Astrocyte of the spinal cord (primary cell): ENCODE results near the gene ZGPAT.

Experiments used
- DNase-seq: peaks from one replicate; pipeline ENCODE4 v3.0.0; 2011; ENCODE audit warnings: low read depth, low spot score
- H3K4me3 ChIP-seq: 2 replicates; pipeline ENCODE4 v1.5.1; 2011; ENCODE audit warnings: low read depth, mild to moderate bottlenecking, low read length, moderate library complexity
- in situ Hi-C: cut with HindIII; loops from 2 replicates; pipeline ENCODE4 v1.10.0; 2017; ENCODE audit warnings: low sequenced_read_pairs
- TF ChIP-seq, protein P1 (sequence below): IDR thresholded peaks from 2 replicates; pipeline ENCODE4 v1.5.1; 2012; ENCODE audit warnings: low read depth, mild to moderate bottlenecking, low read length, inconsistent platforms

ZGPAT gene

DNA sequence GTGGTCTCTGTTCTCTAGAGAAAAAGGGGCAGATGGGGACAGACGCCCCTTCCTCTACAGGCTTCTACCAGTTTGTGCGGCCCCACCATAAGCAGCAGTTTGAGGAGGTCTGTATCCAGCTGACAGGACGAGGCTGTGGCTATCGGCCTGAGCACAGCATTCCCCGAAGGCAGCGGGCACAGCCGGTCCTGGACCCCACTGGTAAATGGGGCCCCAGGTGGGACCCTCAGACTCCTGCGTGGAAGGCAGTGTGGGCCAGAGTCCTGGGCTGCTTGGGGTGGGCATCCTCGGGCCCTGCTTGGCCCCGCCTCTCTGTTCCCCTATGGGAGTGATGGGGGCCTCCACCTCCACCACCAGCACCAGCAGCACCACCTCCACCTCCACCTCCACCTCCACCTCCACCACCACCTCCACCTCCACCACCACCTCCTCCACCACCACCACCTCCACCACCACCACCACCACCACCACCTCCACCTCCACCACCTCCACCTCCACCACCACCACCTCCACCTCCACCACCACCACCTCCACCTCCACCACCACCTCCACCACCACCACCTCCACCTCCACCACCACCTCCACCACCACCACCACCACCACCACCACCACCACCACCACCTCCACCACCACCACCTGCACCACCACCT, 14.6 kb upstream of the ZGPAT start:
- DNase-seq: no peak
- H3K4me3 ChIP-seq: no peak overlapping the region
- in situ Hi-C loops: no loop called here
- TF ChIP-seq, protein P1, sequence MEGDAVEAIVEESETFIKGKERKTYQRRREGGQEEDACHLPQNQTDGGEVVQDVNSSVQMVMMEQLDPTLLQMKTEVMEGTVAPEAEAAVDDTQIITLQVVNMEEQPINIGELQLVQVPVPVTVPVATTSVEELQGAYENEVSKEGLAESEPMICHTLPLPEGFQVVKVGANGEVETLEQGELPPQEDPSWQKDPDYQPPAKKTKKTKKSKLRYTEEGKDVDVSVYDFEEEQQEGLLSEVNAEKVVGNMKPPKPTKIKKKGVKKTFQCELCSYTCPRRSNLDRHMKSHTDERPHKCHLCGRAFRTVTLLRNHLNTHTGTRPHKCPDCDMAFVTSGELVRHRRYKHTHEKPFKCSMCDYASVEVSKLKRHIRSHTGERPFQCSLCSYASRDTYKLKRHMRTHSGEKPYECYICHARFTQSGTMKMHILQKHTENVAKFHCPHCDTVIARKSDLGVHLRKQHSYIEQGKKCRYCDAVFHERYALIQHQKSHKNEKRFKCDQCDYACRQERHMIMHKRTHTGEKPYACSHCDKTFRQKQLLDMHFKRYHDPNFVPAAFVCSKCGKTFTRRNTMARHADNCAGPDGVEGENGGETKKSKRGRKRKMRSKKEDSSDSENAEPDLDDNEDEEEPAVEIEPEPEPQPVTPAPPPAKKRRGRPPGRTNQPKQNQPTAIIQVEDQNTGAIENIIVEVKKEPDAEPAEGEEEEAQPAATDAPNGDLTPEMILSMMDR: no peak

- in situ Hi-C loops: no loop called here
- TF ChIP-seq, protein P1: no peak
Observed at GRCh38 chr20:63693733-63694583, 13.9 kb upstream of the ZGPAT start.

DNA sequence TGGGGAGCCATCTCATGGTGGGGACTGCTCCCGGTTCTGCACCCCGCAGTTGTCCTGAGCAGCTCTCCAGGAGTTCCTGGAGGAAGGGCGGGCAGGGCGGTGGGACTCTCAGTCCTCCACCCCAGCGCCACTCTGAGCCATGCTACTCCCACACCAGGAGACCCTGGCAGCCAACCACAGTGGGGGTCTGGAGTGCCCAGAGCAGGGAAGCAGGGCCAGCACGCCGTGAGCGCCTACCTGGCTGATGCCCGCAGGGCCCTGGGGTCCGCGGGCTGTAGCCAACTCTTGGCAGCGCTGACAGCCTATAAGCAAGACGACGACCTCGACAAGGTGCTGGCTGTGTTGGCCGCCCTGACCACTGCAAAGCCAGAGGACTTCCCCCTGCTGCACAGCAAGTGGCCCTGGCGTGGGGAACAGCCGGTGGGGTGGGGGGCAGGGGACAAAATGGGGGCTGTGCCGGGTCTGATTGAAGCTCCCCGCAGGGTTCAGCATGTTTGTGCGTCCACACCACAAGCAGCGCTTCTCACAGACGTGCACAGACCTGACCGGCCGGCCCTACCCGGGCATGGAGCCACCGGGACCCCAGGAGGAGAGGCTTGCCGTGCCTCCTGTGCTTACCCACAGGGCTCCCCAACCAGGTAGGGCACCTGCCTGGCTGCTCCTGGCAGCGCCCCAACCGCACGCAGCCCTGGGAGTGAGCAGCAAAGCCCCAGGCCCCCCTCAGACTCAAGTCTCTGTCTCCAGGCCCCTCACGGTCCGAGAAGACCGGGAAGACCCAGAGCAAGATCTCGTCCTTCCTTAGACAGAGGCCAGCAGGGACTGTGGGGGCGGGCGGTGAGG, 13.0 kb upstream of the ZGPAT start:
- in situ Hi-C loops: no loop called here
- TF ChIP-seq, protein P1: no peak

More at GRCh38 chr20:63693733-63694583, 13.9 kb upstream of the ZGPAT start:
- H3K4me3 ChIP-seq: no peak overlapping the region
- no peak for DNase-seq

GRCh38 chr20:63695424-63696305, 12.2 kb upstream of the ZGPAT start:
- TF ChIP-seq, protein P1: no peak
- in situ Hi-C loops: no loop called here
- no peak for DNase-seq
- H3K4me3 ChIP-seq: no peak overlapping the region

More for the DNA sequence above, 13.0 kb upstream of the ZGPAT start:
- no peak for DNase-seq
- no peak overlapping the region for H3K4me3 ChIP-seq

DNA sequence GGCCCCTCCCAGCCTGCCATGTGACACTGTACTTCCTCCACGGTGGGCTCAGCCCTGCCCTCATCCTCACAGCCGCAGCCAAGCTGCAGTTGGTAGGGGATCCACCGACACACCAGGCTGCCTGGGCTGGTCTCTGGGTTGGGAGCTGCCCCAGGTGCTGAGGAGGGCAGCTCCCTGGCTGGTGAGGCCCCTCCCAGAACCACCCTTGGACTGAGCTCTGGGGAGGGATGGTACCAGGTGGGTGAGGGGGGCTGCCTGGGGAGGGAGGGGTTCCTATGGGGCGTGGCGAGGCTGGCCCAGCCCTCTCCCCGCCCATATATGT, 11.6 kb upstream of the ZGPAT start:
- peak overlapping the region; percentile 53 for H3K4me3 ChIP-seq
- in situ Hi-C loops: no loop called here
- TF ChIP-seq, protein P1: no peak
- peak; percentile 55 for DNase-seq
